Measurements from ENCODE around the gene HHLA2. TPM values are rescaled to one million over a fixed set of nuclear protein-coding genes. Genes with fewer than 3 reads are reported as not detected.
"Not testable (repeated sequence)": the region's sequence is repeated elsewhere in the genome, so short reads cannot be mapped to it uniquely, and the experiment has no call there.

Gene HHLA2
- total RNA-seq, 1 donor from 2014 or later = not detected

GRCh38 chr3:108285176-108285575 lies 11.2 kb upstream of the HHLA2 start:
- Mint-ChIP-seq H3K4me1 (peaks cover 15% of the 10 kb centered on the region), H3K27me3 (ENCODE audit: low read depth) (no peaks in the 10 kb centered on the region), H3K4me3 (no peak overlapping the region), H3K27ac (no peak overlapping the region), H3K9me3 (peaks cover 17% of the 10 kb centered on the region), H3K36me3 (peaks cover 3% of the 10 kb centered on the region)
- TF ChIP-seq CTCF (IDR thresholded peaks at IDR 0.05; ENCODE audit: unreplicated experiment) = no peak
- no peak for DNase-seq (ENCODE audit: low spot score in 2 of 2, unreplicated experiment in 2 of 2)

GRCh38 chr3:108287146-108287545 lies 9.2 kb upstream of the HHLA2 start:
- peaks cover 8% of the 10 kb centered on the region for H3K36me3 Mint-ChIP-seq
- H3K4me1 Mint-ChIP-seq = peaks cover 12% of the 10 kb centered on the region
- peak overlapping the region; percentile 13 for H3K27ac Mint-ChIP-seq
- H3K9me3 Mint-ChIP-seq = peaks cover 30% of the 10 kb centered on the region
- H3K27me3 Mint-ChIP-seq (ENCODE audit: low read depth) = no peaks in the 10 kb centered on the region
- H3K4me3 Mint-ChIP-seq = no peak overlapping the region
- no peak for TF ChIP-seq CTCF (IDR thresholded peaks at IDR 0.05; ENCODE audit: unreplicated experiment)
- no peak for DNase-seq (ENCODE audit: low spot score in 2 of 2, unreplicated experiment in 2 of 2)

- not testable (repeated sequence) for H3K36me3 Mint-ChIP-seq; H3K27me3 Mint-ChIP-seq (ENCODE audit: low read depth); DNase-seq (ENCODE audit: low spot score in 2 of 2, unreplicated experiment in 2 of 2); H3K4me3 Mint-ChIP-seq; H3K27ac Mint-ChIP-seq
- peaks cover 33% of the 10 kb centered on the region for H3K9me3 Mint-ChIP-seq
- H3K4me1 Mint-ChIP-seq = peaks cover 12% of the 10 kb centered on the region
These were observed 8.2 kb upstream of the HHLA2 start for GRCh38 chr3:108288193-108288592.

GRCh38 chr3:108289159-108289558 lies 7.2 kb upstream of the HHLA2 start:
- Mint-ChIP-seq H3K4me1 (peaks cover 12% of the 10 kb centered on the region), H3K4me3 (no peak overlapping the region), H3K9me3 (peaks cover 33% of the 10 kb centered on the region), H3K36me3 (peaks cover 8% of the 10 kb centered on the region), H3K27ac (no peak overlapping the region), H3K27me3 (ENCODE audit: low read depth) (no peaks in the 10 kb centered on the region)
- no peak for TF ChIP-seq CTCF (IDR thresholded peaks at IDR 0.05; ENCODE audit: unreplicated experiment)
- no peak for DNase-seq (ENCODE audit: low spot score in 2 of 2, unreplicated experiment in 2 of 2)

- H3K4me3 Mint-ChIP-seq = no peak overlapping the region
- DNase-seq (ENCODE audit: low spot score in 2 of 2, unreplicated experiment in 2 of 2) = no peak
- no peaks in the 10 kb centered on the region for H3K27me3 Mint-ChIP-seq (ENCODE audit: low read depth)
- H3K27ac Mint-ChIP-seq = no peak overlapping the region
- no peak for TF ChIP-seq CTCF (IDR thresholded peaks at IDR 0.05; ENCODE audit: unreplicated experiment)
- H3K36me3 Mint-ChIP-seq = peaks cover 5% of the 10 kb centered on the region
- peaks cover 21% of the 10 kb centered on the region for H3K9me3 Mint-ChIP-seq
- peaks cover 11% of the 10 kb centered on the region for H3K4me1 Mint-ChIP-seq
These were observed 3.9 kb upstream of the HHLA2 start for GRCh38 chr3:108292450-108292849.

- Mint-ChIP-seq H3K9me3 (peaks cover 21% of the 10 kb centered on the region), H3K27me3 (ENCODE audit: low read depth) (no peaks in the 10 kb centered on the region), H3K36me3 (peaks cover 5% of the 10 kb centered on the region), H3K4me1 (peaks cover 8% of the 10 kb centered on the region), H3K27ac (no peak overlapping the region), H3K4me3 (no peak overlapping the region)
- TF ChIP-seq CTCF (IDR thresholded peaks at IDR 0.05; ENCODE audit: unreplicated experiment) = no peak
- no peak for DNase-seq (ENCODE audit: low spot score in 2 of 2, unreplicated experiment in 2 of 2)
These were observed 3.4 kb upstream of the HHLA2 start for GRCh38 chr3:108292905-108293328.

Measured in mesothelial cell of epicardium (in vitro differentiated cells).